Fibroblast of lung (primary cell): ENCODE results near the gene IGFN1. TPM values are rescaled to one million over a fixed set of nuclear protein-coding genes. Genes with fewer than 3 reads are reported as not detected.

Source experiments
- DNase-seq, 2 donors: peaks; one replicate each; pipeline versions ENCODE4 v3.0.0 to v3.0.0-alpha.2; 2010; ENCODE audit warnings: low read depth in 2 of 2
- H2AFZ ChIP-seq: 2 replicates; pipeline ENCODE4 v1.5.1; 2012; ENCODE audit warnings: low read length, control low read depth, inconsistent platforms
- H3K27ac ChIP-seq: 2 replicates; pipeline ENCODE4 v1.5.1; 2011; ENCODE audit warnings: low read length, control low read depth; ENCODE audit not compliant: insufficient read depth
- H3K27me3 ChIP-seq: 2 replicates; pipeline ENCODE4 v1.5.1; 2011; ENCODE audit warnings: mild to moderate bottlenecking, low read length; ENCODE audit not compliant: control insufficient read depth, insufficient read depth
- H3K36me3 ChIP-seq: 2 replicates; pipeline ENCODE4 v1.5.1; 2011; ENCODE audit warnings: low read length; ENCODE audit not compliant: control insufficient read depth, insufficient read depth
- H3K4me1 ChIP-seq: 2 replicates; pipeline ENCODE4 v1.5.1; 2011; ENCODE audit warnings: low read length; ENCODE audit not compliant: control insufficient read depth, insufficient read depth; ENCODE audit errors: extremely low read depth
- H3K4me2 ChIP-seq: 2 replicates; pipeline ENCODE4 v1.5.1; 2011; ENCODE audit warnings: low read length, control low read depth; ENCODE audit not compliant: insufficient read depth; ENCODE audit errors: extremely low read depth
- H3K4me3 ChIP-seq, 4 experiments: fragments of 200-600 bp in 1 of 4; sonication (generic) in 1 of 4; replicated peaks in 1 of 4; 2 replicates each; pipeline ENCODE4 v1.5.1; 2011 to 2016; ENCODE audit warnings: low read length in 4 of 4, low read depth in 3 of 4, mild to moderate bottlenecking in 3 of 4, control low read depth in 2 of 4, inconsistent platforms in 1 of 4, mixed read lengths in 1 of 4; ENCODE audit not compliant: insufficient read depth in 1 of 4; ENCODE audit errors: control extremely low read depth in 1 of 4
- H3K79me2 ChIP-seq: 2 replicates; pipeline ENCODE4 v1.5.1; 2012; ENCODE audit warnings: mild to moderate bottlenecking, low read length, inconsistent platforms; ENCODE audit not compliant: control insufficient read depth, insufficient read depth
- H3K9ac ChIP-seq: 2 replicates; pipeline ENCODE4 v1.5.1; 2011; ENCODE audit warnings: mild to moderate bottlenecking, low read length, control low read depth; ENCODE audit not compliant: insufficient read depth
- H3K9me3 ChIP-seq: 2 replicates; pipeline ENCODE4 v1.5.1; 2012; ENCODE audit warnings: low read depth, low read length; ENCODE audit not compliant: control insufficient read depth, insufficient read depth
- H4K20me1 ChIP-seq: 2 replicates; pipeline ENCODE4 v1.5.1; 2011; ENCODE audit warnings: low read length; ENCODE audit not compliant: control insufficient read depth, insufficient read depth; ENCODE audit errors: extremely low read depth
- CTCF ChIP-seq, 2 donors: IDR thresholded peaks in 1 of 2; conservative IDR thresholded peaks in 1 of 2; 1 replicate in 1 of 2; 2 replicates in 1 of 2; pipeline ENCODE4 v1.5.1; 2011 to 2012; ENCODE audit warnings: low read length in 2 of 2, control low read depth in 1 of 2, inconsistent platforms in 1 of 2, low read depth in 1 of 2, mild to moderate bottlenecking in 1 of 2
- EZH2 ChIP-seq: IDR thresholded peaks from 2 replicates; pipeline ENCODE4 v1.5.1; 2012; ENCODE audit warnings: low read length, control low read depth, mild to moderate bottlenecking; ENCODE audit errors: missing control alignments
- polyA plus RNA-seq, 2 donors: library from polyadenylated mRNA; depleted of rRNA in 1 of 2; stranded (reverse) in 1 of 2; unstranded in 1 of 2; fragments of >200 nt; gene quantifications; 2 replicates each; pipeline ENCODE4 v1.2.1, GENCODE V29; 2011 to 2012; ENCODE audit warnings: missing spikeins in 1 of 2
- total RNA-seq: library from RNA; depleted of rRNA; stranded (reverse); fragments of >200 nt; gene quantifications from 2 replicates; pipeline ENCODE4 v1.2.1, GENCODE V29; 2014

The IGFN1 gene
- total and polyA plus RNA-seq, 2 donors (not counting 1 experiment from before 2014, with no cell fraction given), result 0.17 TPM; not detected in 1

DNA sequence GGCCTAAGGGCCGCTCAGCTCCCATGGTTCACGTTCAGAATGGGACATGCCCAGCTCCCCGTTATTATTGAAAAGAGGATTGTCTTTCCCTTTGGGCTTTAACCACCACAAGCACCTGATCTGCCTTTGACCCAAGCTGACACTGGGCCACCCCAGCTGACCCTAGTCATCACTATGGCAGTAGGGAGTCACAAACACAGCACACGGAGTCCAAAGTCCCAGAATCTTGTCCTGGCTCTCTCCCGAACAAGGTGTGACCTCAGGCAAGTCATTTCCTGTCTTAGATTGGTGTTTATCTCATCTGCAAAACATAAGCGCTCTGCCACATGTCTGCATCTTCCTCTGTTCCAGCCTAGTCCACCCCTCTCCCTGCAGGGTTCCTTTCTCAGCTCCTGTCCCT is 31.5 kb downstream of the IGFN1 start:
- Histone ChIP-seq H3K4me1 (no peaks in the 10 kb centered on the region), H3K36me3 (no peaks in the 10 kb centered on the region), H3K79me2 (no peaks in the 10 kb centered on the region), H3K27me3 (peaks cover 4% of the 10 kb centered on the region), H4K20me1 (no peaks in the 10 kb centered on the region), H3K27ac (no peak overlapping the region), H3K9me3 (no peaks in the 10 kb centered on the region), H3K4me2 (no peak overlapping the region), H3K4me3 (no peak overlapping the region), H2AFZ (no peak overlapping the region), H3K9ac (no peak overlapping the region)
- no peak for DNase-seq
- TF ChIP-seq EZH2 (no peak), CTCF (conservative IDR thresholded peaks at IDR 0.05 in 1 of 2, IDR thresholded peaks at IDR 0.05 in 1 of 2; ENCODE audit: low read depth in 1 of 2, low read length in 2 of 2) (no peak)

DNA sequence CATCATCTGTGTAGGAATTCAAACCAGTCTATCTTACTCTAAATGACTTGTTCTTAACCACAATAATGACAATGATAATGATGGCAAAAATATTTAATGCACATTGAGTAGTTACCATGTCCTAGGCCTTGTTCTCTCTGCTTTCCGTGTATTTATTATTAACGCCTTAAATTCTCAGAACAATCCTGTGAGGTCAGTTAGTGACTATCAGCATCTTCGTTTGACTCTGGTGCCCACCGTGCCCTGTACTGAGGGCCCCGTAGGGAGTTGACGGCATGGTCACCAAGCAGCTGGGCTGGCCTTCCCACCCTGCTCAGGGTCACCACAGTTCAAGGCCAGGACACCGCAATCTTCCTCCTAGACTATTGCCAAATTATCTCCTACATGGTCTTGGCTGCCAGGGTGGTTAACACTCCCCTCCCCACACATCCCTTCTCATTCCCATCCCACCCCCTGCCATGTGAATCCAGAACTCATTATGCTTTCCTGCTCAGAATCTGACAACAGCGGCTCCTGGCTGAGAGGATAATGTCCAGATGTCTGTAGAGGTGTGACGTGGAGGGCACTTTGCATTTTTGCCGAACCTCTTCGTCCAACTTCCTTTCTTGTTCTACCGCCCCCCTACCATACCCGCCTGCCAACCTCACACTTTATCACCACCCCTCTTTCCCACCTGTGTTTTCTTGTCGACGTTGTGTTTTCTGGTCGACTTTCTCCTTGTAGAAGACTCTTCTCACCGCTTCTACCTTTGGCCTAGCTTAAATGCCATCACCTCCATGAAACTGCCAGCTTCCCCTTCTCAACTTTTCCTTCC is 33.4 kb downstream of the IGFN1 start:
- DNase-seq, result no peak
- Histone ChIP-seq H3K9me3 (no peaks in the 10 kb centered on the region), H3K4me3 (no peak overlapping the region), H3K36me3 (no peaks in the 10 kb centered on the region), H4K20me1 (no peaks in the 10 kb centered on the region), H2AFZ (no peak overlapping the region), H3K4me2 (no peak overlapping the region), H3K79me2 (no peaks in the 10 kb centered on the region), H3K27ac (no peak overlapping the region), H3K4me1 (no peaks in the 10 kb centered on the region), H3K9ac (no peak overlapping the region), H3K27me3 (peaks cover 4% of the 10 kb centered on the region)
- TF ChIP-seq CTCF (conservative IDR thresholded peaks at IDR 0.05 in 1 of 2, IDR thresholded peaks at IDR 0.05 in 1 of 2; ENCODE audit: low read depth in 1 of 2, low read length in 2 of 2) (no peak), EZH2 (no peak)

- Histone ChIP-seq H3K9ac (no peak overlapping the region), H3K4me1 (peaks cover 2% of the 10 kb centered on the region), H4K20me1 (no peaks in the 10 kb centered on the region), H3K27me3 (peaks cover 4% of the 10 kb centered on the region), H3K27ac (no peak overlapping the region), H2AFZ (no peak overlapping the region), H3K36me3 (no peaks in the 10 kb centered on the region), H3K79me2 (no peaks in the 10 kb centered on the region), H3K4me3 (no peak overlapping the region), H3K9me3 (no peaks in the 10 kb centered on the region), H3K4me2 (no peak overlapping the region)
- DNase-seq, result no peak
- TF ChIP-seq EZH2 (no peak), CTCF (conservative IDR thresholded peaks at IDR 0.05 in 1 of 2, IDR thresholded peaks at IDR 0.05 in 1 of 2; ENCODE audit: low read depth in 1 of 2, low read length in 2 of 2) (no peak)
Observed at GRCh38 chr1:201224666-201225370, 34.2 kb downstream of the IGFN1 start.
